Measurements from ENCODE around the gene FBXL19. TPM values are rescaled to one million over a fixed set of nuclear protein-coding genes. Genes with fewer than 3 reads are reported as not detected.

FBXL19 gene
- polyA plus RNA-seq, 1 donor (not counting 4 experiments of a cell fraction or from before 2014, with no cell fraction given) = 10.2 TPM

- H3K79me2 ChIP-seq (ENCODE audit: control insufficient read depth, insufficient read depth, low read length) = no peaks in the 10 kb centered on the region
- H3K4me3 ChIP-seq (ENCODE audit: control insufficient read depth in 2 of 3, extremely low read depth in 1 of 3, insufficient read depth in 2 of 3, low read depth in 1 of 3, low read length in 3 of 3) = no peak overlapping the region
- dilution Hi-C loops (cut with MboI; ENCODE audit: extremely low pct_ligation_motif_present, low sequenced_read_pairs) = no loop called here
- no peaks in the 10 kb centered on the region for H3K9me1 ChIP-seq (ENCODE audit: control insufficient read depth, extremely low read depth, insufficient read depth, low read length)
- DNase-seq (ENCODE audit: low read depth, low spot score) = no peak
- TF ChIP-seq EZH2 (IDR thresholded peaks at IDR 0.05; ENCODE audit: low read length) = no peak
- TF ChIP-seq CTCF (optimal IDR thresholded peaks at IDR 0.05 in 1 of 3, IDR thresholded peaks at IDR 0.05 in 1 of 3, conservative IDR thresholded peaks at IDR 0.05 in 1 of 3; ENCODE audit: extremely low read depth in 1 of 3, insufficient read depth in 2 of 3, low read length in 3 of 3) = no peak
- no peaks in the 10 kb centered on the region for H3K27me3 ChIP-seq (ENCODE audit: control insufficient read depth, extremely low read depth, insufficient read depth, low read length)
- H3K4me1 ChIP-seq (ENCODE audit: control insufficient read depth, extremely low read depth, insufficient read depth, low read length) = peaks cover 21% of the 10 kb centered on the region
- no peak overlapping the region for H3K9ac ChIP-seq (ENCODE audit: control insufficient read depth, extremely low read depth, insufficient read depth, low read length)
- no peak for FAIRE-seq
- H3K9me3 ChIP-seq (ENCODE audit: control insufficient read depth, low read depth, low read length) = no peaks in the 10 kb centered on the region
- H3K4me2 ChIP-seq (ENCODE audit: control insufficient read depth, extremely low read depth, insufficient read depth, low read depth, low read length) = no peak overlapping the region
- H2AFZ ChIP-seq (ENCODE audit: control insufficient read depth, low read length) = no peak overlapping the region
- H3K27ac ChIP-seq (ENCODE audit: control insufficient read depth, insufficient read depth, low read length) = no peak overlapping the region
- no peaks in the 10 kb centered on the region for H4K20me1 ChIP-seq (ENCODE audit: control insufficient read depth, extremely low read depth, insufficient read depth, low read length)
- H3K36me3 ChIP-seq (ENCODE audit: control insufficient read depth in 2 of 2, extremely low read depth in 1 of 2, insufficient read depth in 2 of 2, low read length in 2 of 2) = peaks cover 3% of the 10 kb centered on the region in 2 experiments
Measured at GRCh38 chr16:30951750-30952149, 28.4 kb downstream of the FBXL19 start.

- H3K27ac ChIP-seq (ENCODE audit: control insufficient read depth, insufficient read depth, low read length) = no peak overlapping the region
Measured at GRCh38 chr16:30953111-30953510, 29.7 kb downstream of the FBXL19 start.

More at GRCh38 chr16:30953111-30953510, 29.7 kb downstream of the FBXL19 start:
- no peak for TF ChIP-seq EZH2 (IDR thresholded peaks at IDR 0.05; ENCODE audit: low read length)
- no peak for TF ChIP-seq CTCF (optimal IDR thresholded peaks at IDR 0.05 in 1 of 3, IDR thresholded peaks at IDR 0.05 in 1 of 3, conservative IDR thresholded peaks at IDR 0.05 in 1 of 3; ENCODE audit: extremely low read depth in 1 of 3, insufficient read depth in 2 of 3, low read length in 3 of 3)
- Histone ChIP-seq H4K20me1 (ENCODE audit: control insufficient read depth, extremely low read depth, insufficient read depth, low read length) (no peaks in the 10 kb centered on the region), H3K9ac (ENCODE audit: control insufficient read depth, extremely low read depth, insufficient read depth, low read length) (no peak overlapping the region), H3K9me1 (ENCODE audit: control insufficient read depth, extremely low read depth, insufficient read depth, low read length) (no peaks in the 10 kb centered on the region), H3K4me3 (ENCODE audit: control insufficient read depth in 2 of 3, extremely low read depth in 1 of 3, insufficient read depth in 2 of 3, low read depth in 1 of 3, low read length in 3 of 3) (no peak overlapping the region), H3K4me1 (ENCODE audit: control insufficient read depth, extremely low read depth, insufficient read depth, low read length) (peaks cover 24% of the 10 kb centered on the region), H3K9me3 (ENCODE audit: control insufficient read depth, low read depth, low read length) (no peaks in the 10 kb centered on the region), H3K79me2 (ENCODE audit: control insufficient read depth, insufficient read depth, low read length) (no peaks in the 10 kb centered on the region), H2AFZ (ENCODE audit: control insufficient read depth, low read length) (no peak overlapping the region), H3K36me3 (ENCODE audit: control insufficient read depth in 2 of 2, extremely low read depth in 1 of 2, insufficient read depth in 2 of 2, low read length in 2 of 2) (peaks cover 0 to 3% of the 10 kb centered on the region in 2 experiments), H3K4me2 (ENCODE audit: control insufficient read depth, extremely low read depth, insufficient read depth, low read depth, low read length) (no peak overlapping the region), H3K27me3 (ENCODE audit: control insufficient read depth, extremely low read depth, insufficient read depth, low read length) (no peaks in the 10 kb centered on the region)
- DNase-seq (ENCODE audit: low read depth, low spot score) = no peak
- dilution Hi-C loops (cut with MboI; ENCODE audit: extremely low pct_ligation_motif_present, low sequenced_read_pairs) = no loop called here
- no peak for FAIRE-seq
